ENCODE data around the gene FCER2.

The FCER2 gene

GRCh38 chr19:7663706-7664105 is 38.2 kb downstream of the FCER2 start:
- no peak for TF ChIP-seq CTCF (IDR thresholded peaks at IDR 0.05; ENCODE audit: low read depth, low read length)
- no peak for DNase-seq (ENCODE audit: extremely low read depth, low read depth)

- no peak for TF ChIP-seq CTCF (IDR thresholded peaks at IDR 0.05; ENCODE audit: low read depth, low read length)
- no peak for DNase-seq (ENCODE audit: extremely low read depth, low read depth)
Observed at GRCh38 chr19:7662657-7663056, 39.3 kb downstream of the FCER2 start.

- DNase-seq (ENCODE audit: extremely low read depth, low read depth) = no peak
- no peak for TF ChIP-seq CTCF (IDR thresholded peaks at IDR 0.05; ENCODE audit: low read depth, low read length)
Observed at GRCh38 chr19:7661744-7662538, 40.0 kb downstream of the FCER2 start.

- no peak for TF ChIP-seq CTCF (IDR thresholded peaks at IDR 0.05; ENCODE audit: low read depth, low read length)
- no peak for DNase-seq (ENCODE audit: extremely low read depth, low read depth)
Observed at GRCh38 chr19:7658219-7658686, 43.7 kb downstream of the FCER2 start.

GRCh38 chr19:7657131-7657751 is 44.7 kb downstream of the FCER2 start:
- DNase-seq (ENCODE audit: extremely low read depth, low read depth) = no peak
- no peak for TF ChIP-seq CTCF (IDR thresholded peaks at IDR 0.05; ENCODE audit: low read depth, low read length)

GRCh38 chr19:7655581-7655980 is 46.4 kb downstream of the FCER2 start:
- TF ChIP-seq CTCF (IDR thresholded peaks at IDR 0.05; ENCODE audit: low read depth, low read length) = no peak
- no peak for DNase-seq (ENCODE audit: extremely low read depth, low read depth)

GRCh38 chr19:7654401-7654800 is 47.5 kb downstream of the FCER2 start:
- DNase-seq (ENCODE audit: extremely low read depth, low read depth) = no peak

More at GRCh38 chr19:7654401-7654800, 47.5 kb downstream of the FCER2 start:
- TF ChIP-seq CTCF (IDR thresholded peaks at IDR 0.05; ENCODE audit: low read depth, low read length) = no peak
